H9 (cell line): ENCODE measurements around the gene VIPR1. TPM values are rescaled to one million over a fixed set of nuclear protein-coding genes. Genes with fewer than 3 reads are reported as not detected.
A peak's percentile ranks its signal among the peaks of the same experiment; 100 is the strongest.

Source experiments
- DNase-seq: peaks from one replicate; pipeline ENCODE4 v3.0.0-alpha.2; 2017
- H2AFZ ChIP-seq: one replicate; pipeline ENCODE4 v1.6.1; 2013; ENCODE audit warnings: mild to moderate bottlenecking, low read length, control low read depth, moderate library complexity
- H2AK5ac ChIP-seq: 2 replicates; pipeline ENCODE4 v1.6.1; 2013; ENCODE audit warnings: low read length, control low read depth, mixed read lengths; ENCODE audit not compliant: insufficient read length
- H2BK120ac ChIP-seq: one replicate; pipeline ENCODE4 v1.6.1; 2013; ENCODE audit warnings: low read depth, mild to moderate bottlenecking, low read length, control low read depth, inconsistent platforms; ENCODE audit not compliant: poor library complexity, severe bottlenecking
- H2BK12ac ChIP-seq: 2 replicates; pipeline ENCODE4 v1.6.1; 2013; ENCODE audit warnings: low read length, control low read depth, mixed read lengths, low read depth; ENCODE audit not compliant: insufficient read length
- H2BK15ac ChIP-seq: 2 replicates; pipeline ENCODE4 v1.6.1; 2013; ENCODE audit warnings: low read depth, low read length, control low read depth
- H2BK20ac ChIP-seq: one replicate; pipeline ENCODE4 v1.6.1; 2013; ENCODE audit warnings: low read depth, mild to moderate bottlenecking, low read length, control low read depth, inconsistent platforms; ENCODE audit not compliant: poor library complexity, severe bottlenecking
- H2BK5ac ChIP-seq: 2 replicates; pipeline ENCODE4 v1.6.1; 2013; ENCODE audit warnings: low read length, control low read depth, mixed read lengths; ENCODE audit not compliant: insufficient read length
- H3K14ac ChIP-seq: 2 replicates; pipeline ENCODE4 v1.6.1; 2013; ENCODE audit warnings: low read length, control low read depth; ENCODE audit not compliant: insufficient read depth
- H3K18ac ChIP-seq: 2 replicates; pipeline ENCODE4 v1.6.1; 2013; ENCODE audit warnings: low read depth, mild to moderate bottlenecking, mixed read lengths, low read length, control low read depth; ENCODE audit not compliant: insufficient read length
- H3K23ac ChIP-seq: 2 replicates; pipeline ENCODE4 v1.6.1; 2013; ENCODE audit warnings: low read length, control low read depth, mixed read lengths, low read depth; ENCODE audit not compliant: insufficient read length
- H3K23me2 ChIP-seq: 2 replicates; pipeline ENCODE4 v1.6.1; 2013; ENCODE audit warnings: low read depth, mild to moderate bottlenecking, mixed read lengths, low read length, control low read depth; ENCODE audit not compliant: insufficient read length, poor library complexity, severe bottlenecking
- H3K27ac ChIP-seq: 2 replicates; pipeline ENCODE4 v1.5.1; 2013; ENCODE audit warnings: low read length, control low read depth, mixed read lengths, low read depth; ENCODE audit not compliant: insufficient read length
- H3K27me3 ChIP-seq: 2 replicates; pipeline ENCODE4 v1.6.1; 2013; ENCODE audit warnings: low read length, control low read depth, inconsistent platforms; ENCODE audit not compliant: insufficient read depth
- H3K4ac ChIP-seq: 2 replicates; pipeline ENCODE4 v1.6.1; 2013; ENCODE audit warnings: low read depth, mild to moderate bottlenecking, control low read depth, inconsistent platforms, low read length, moderate library complexity
- H3K4me1 ChIP-seq: 2 replicates; pipeline ENCODE4 v1.6.1; 2013; ENCODE audit warnings: low read length, control low read depth, inconsistent platforms; ENCODE audit not compliant: insufficient read depth
- H3K4me2 ChIP-seq: 2 replicates; pipeline ENCODE4 v1.6.1; 2013; ENCODE audit warnings: low read length, control low read depth, mixed read lengths; ENCODE audit not compliant: insufficient read length, insufficient read depth
- H3K56ac ChIP-seq: 2 replicates; pipeline ENCODE4 v1.6.1; 2013; ENCODE audit warnings: low read depth, mild to moderate bottlenecking, mixed read lengths, low read length, control low read depth; ENCODE audit not compliant: insufficient read length
- H3K79me1 ChIP-seq: 2 replicates; pipeline ENCODE4 v1.6.1; 2013; ENCODE audit warnings: low read depth, mild to moderate bottlenecking, moderate library complexity, low read length, control low read depth, inconsistent platforms; ENCODE audit not compliant: insufficient read depth, poor library complexity, severe bottlenecking
- H3K79me2 ChIP-seq: 2 replicates; pipeline ENCODE4 v1.6.1; 2013; ENCODE audit warnings: low read length, control low read depth, inconsistent platforms; ENCODE audit not compliant: insufficient read depth
- H3K9ac ChIP-seq: 2 replicates; pipeline ENCODE4 v1.6.1; 2013; ENCODE audit warnings: low read length, control low read depth, mixed read lengths; ENCODE audit not compliant: insufficient read length; ENCODE audit errors: extremely low read depth
- H3K9me3 ChIP-seq: one replicate; pipeline ENCODE4 v1.6.1; 2013; ENCODE audit warnings: low read depth, low read length, inconsistent platforms; ENCODE audit not compliant: control insufficient read depth
- H3T11ph ChIP-seq: one replicate; pipeline ENCODE4 v1.6.1; 2013; ENCODE audit warnings: mild to moderate bottlenecking, low read length, control low read depth, inconsistent platforms
- H4K20me1 ChIP-seq: one replicate; pipeline ENCODE4 v1.6.1; 2013; ENCODE audit not compliant: control insufficient read depth, insufficient read length, insufficient read depth
- H4K5ac ChIP-seq: 2 replicates; pipeline ENCODE4 v1.6.1; 2013; ENCODE audit warnings: low read depth, mild to moderate bottlenecking, mixed read lengths, low read length, control low read depth; ENCODE audit not compliant: insufficient read length
- H4K8ac ChIP-seq: replicated peaks from 2 replicates; pipeline ENCODE4 v1.6.1; 2013; ENCODE audit warnings: low read length, control low read depth, mixed read lengths, low read depth; ENCODE audit not compliant: insufficient read length
- H4K91ac ChIP-seq: 2 replicates; pipeline ENCODE4 v1.6.1; 2013; ENCODE audit warnings: low read depth, mild to moderate bottlenecking, moderate library complexity, mixed read lengths, low read length, control low read depth; ENCODE audit not compliant: insufficient read length
- H3K27ac Mint-ChIP-seq, 3 experiments: 2 replicates in 2 of 3; 3 replicates in 1 of 3; pipeline ENCODE4 v1.8.0; 2020 to 2021; ENCODE audit warnings: mixed read lengths in 3 of 3, mild to moderate bottlenecking in 1 of 3, moderate library complexity in 1 of 3
- H3K27me3 Mint-ChIP-seq: 2 replicates; pipeline ENCODE4 v1.8.0; 2021; ENCODE audit warnings: low read depth, mild to moderate bottlenecking, moderate library complexity, mixed read lengths
- H3K36me3 Mint-ChIP-seq, 3 experiments: 2 replicates in 2 of 3; 3 replicates in 1 of 3; pipeline ENCODE4 v1.8.0; 2020 to 2021; ENCODE audit warnings: low read depth in 3 of 3, mixed read lengths in 3 of 3; ENCODE audit not compliant: insufficient read depth in 1 of 3
- H3K4me1 Mint-ChIP-seq, 2 experiments: 2 replicates each; pipeline ENCODE4 v1.8.0; 2020; ENCODE audit warnings: mixed read lengths in 2 of 2
- H3K4me3 Mint-ChIP-seq, 2 experiments: 2 replicates in 1 of 2; 3 replicates in 1 of 2; pipeline ENCODE4 v1.8.0; 2020 to 2021; ENCODE audit warnings: mild to moderate bottlenecking in 2 of 2, mixed read lengths in 2 of 2, moderate library complexity in 1 of 2
- H3K9me3 Mint-ChIP-seq, 2 experiments: 2 replicates in 1 of 2; 3 replicates in 1 of 2; pipeline ENCODE4 v1.8.0; 2020; ENCODE audit warnings: mild to moderate bottlenecking in 2 of 2, mixed read lengths in 2 of 2, moderate library complexity in 1 of 2
- CTCF ChIP-seq: fragments of 200-600 bp; sonication (generic); conservative IDR thresholded peaks from 3 replicates; pipeline ENCODE4 v1.8.0; 2021; ENCODE audit warnings: antibody characterized with exemption, mild to moderate bottlenecking
- WGBS: extraction: QIAGEN DNeasy Blood & Tissue Kit; methylation state at CpG from one replicate; pipeline ENCODE4 v1.1.7; 2013; ENCODE audit warnings: missing lambda C conversion rate, low lambda C conversion rate, mixed read lengths; ENCODE audit not compliant: insufficient read length; ENCODE audit errors: extremely low coverage; 5-methylcytosine and 5-hydroxymethylcytosine counted together
- total RNA-seq: library from RNA; stranded (reverse); gene quantifications from 2 replicates; pipeline ENCODE4 v1.2.1, GENCODE V29; 2021

Gene VIPR1
- total RNA-seq, 1 experiment from 2014 or later = 6.5 TPM

- no peaks in the 10 kb centered on the region for H3K79me2 ChIP-seq
- H3T11ph ChIP-seq = no peak overlapping the region
- peaks cover 8 to 11% of the 10 kb centered on the region in 2 experiments for H3K4me1 Mint-ChIP-seq
- peaks cover 36 to 66% (median 48%) of the 10 kb centered on the region in 3 experiments for H3K36me3 Mint-ChIP-seq
- H2BK120ac ChIP-seq = no peak overlapping the region
- no peak overlapping the region for H3K27ac ChIP-seq
- no peak overlapping the region; a peak in 1 of 7 replicates for H3K27ac Mint-ChIP-seq
- peaks cover 6% of the 10 kb centered on the region for H3K79me1 ChIP-seq
- H2BK5ac ChIP-seq = no peak overlapping the region
- no peak overlapping the region for H3K56ac ChIP-seq
- no peaks in the 10 kb centered on the region for H3K4me1 ChIP-seq
- H4K5ac ChIP-seq = no peak overlapping the region
- no peak overlapping the region for H2BK15ac ChIP-seq
- no peak overlapping the region for H2BK20ac ChIP-seq
- H3K9me3 Mint-ChIP-seq = peaks cover 15 to 19% of the 10 kb centered on the region in 2 experiments
- no CpG with 5 or more reads among the region's 3 CpGs for WGBS
- no peak overlapping the region for H3K18ac ChIP-seq
- no peak overlapping the region for H3K4me2 ChIP-seq
- no peak overlapping the region for H3K9ac ChIP-seq
- no peak overlapping the region; a peak in 1 of 5 replicates for H3K4me3 Mint-ChIP-seq
- no peaks in the 10 kb centered on the region for H3K23me2 ChIP-seq
- H2AK5ac ChIP-seq = no peak overlapping the region
- no peaks in the 10 kb centered on the region for H4K20me1 ChIP-seq
- DNase-seq = peak; percentile 82
- no peaks in the 10 kb centered on the region for H3K9me3 ChIP-seq
- H3K27me3 Mint-ChIP-seq = no peaks in the 10 kb centered on the region
- no peak overlapping the region for H3K23ac ChIP-seq
- no peaks in the 10 kb centered on the region for H3K27me3 ChIP-seq
- no peak overlapping the region for H2AFZ ChIP-seq
- H4K91ac ChIP-seq = no peak overlapping the region
- H4K8ac ChIP-seq = no peak overlapping the region
- H3K4ac ChIP-seq = no peak overlapping the region
- no peak overlapping the region for H3K14ac ChIP-seq
- no peak overlapping the region for H2BK12ac ChIP-seq
- peak; percentile 79 for TF ChIP-seq CTCF
These were observed 69.8 kb downstream of the VIPR1 start for GRCh38 chr3:42572278-42572677.
